HepG2 (cell line): ENCODE results near the gene ATOH8. TPM values are rescaled to one million over a fixed set of nuclear protein-coding genes. Genes with fewer than 3 reads are reported as not detected.

Experiments used
- ATAC-seq: fragments of 200-7000 bp; cut with Tn5 transposase; 3 replicates; pipeline ENCODE4 v1.9.1; 2020; ENCODE audit warnings: mild to moderate bottlenecking, moderate library complexity
- BruUV-seq: library from RNA; stranded (reverse); fragments of 400-500 nt; replicated peaks from 2 replicates; lab custom pipeline; 2021; lab: Mats Ljungman, UMichigan
- CTCF ChIA-PET: fragments of 300-600 bp; formaldehyde crosslinking; extraction: SDS; loops from one replicate; lab custom pipeline; 2021; ENCODE audit warnings: low total read pairs, inconsistent platforms, low intra/inter-chr PET ratio; lab: Yijun Ruan, JAX
- POLR2A ChIA-PET: fragments of 350-600 bp; sonication (Branson Sonifier 250); formaldehyde crosslinking; loops from one replicate; lab custom pipeline; 2020; ENCODE audit warnings: antibody characterized with exemption, inconsistent platforms; lab: Yijun Ruan, JAX
- DNase-seq: peaks from one replicate; pipeline ENCODE4 v3.0.0-alpha.2; 2015; ENCODE audit warnings: low spot score
- FAIRE-seq: peaks from 3 replicates; lab custom pipeline; 2011; peaks lifted over from hg19 to GRCh38; lab: Jason Lieb, UNC
- H2AFZ ChIP-seq: one replicate; pipeline ENCODE4 v1.6.1; 2011; ENCODE audit warnings: low read length, inconsistent platforms
- H3K27ac ChIP-seq: fragments of 300-600 bp; 3 replicates; pipeline ENCODE4 v1.8.0; 2011; ENCODE audit warnings: mixed run types, mild to moderate bottlenecking, mixed read lengths, low read length, inconsistent platforms; ENCODE audit not compliant: insufficient read depth; ENCODE audit errors: extremely low read length
- H3K27me3 ChIP-seq, 2 experiments: fragments of 200-600 bp in 1 of 2; 2 replicates in 1 of 2; 3 replicates in 1 of 2; pipeline versions ENCODE4 v1.6.0 to v1.8.0; 2011; ENCODE audit warnings: low read length in 2 of 2, mild to moderate bottlenecking in 2 of 2, moderate library complexity in 2 of 2, inconsistent platforms in 1 of 2; ENCODE audit not compliant: insufficient read depth in 2 of 2, control insufficient read depth in 1 of 2
- H3K36me3 ChIP-seq, 2 experiments: fragments of 200-600 bp in 1 of 2; replicated peaks in 1 of 2; 2 replicates in 1 of 2; 3 replicates in 1 of 2; pipeline versions ENCODE4 v1.5.1 to v1.8.0; 2011; ENCODE audit warnings: low read length in 2 of 2, inconsistent platforms in 1 of 2; ENCODE audit not compliant: insufficient read depth in 2 of 2, control insufficient read depth in 1 of 2
- H3K4me1 ChIP-seq: 2 replicates; pipeline ENCODE4 v1.5.1; 2012; ENCODE audit warnings: low read length, inconsistent platforms; ENCODE audit not compliant: insufficient read depth
- H3K4me2 ChIP-seq: 2 replicates; pipeline ENCODE4 v1.6.0; 2011; ENCODE audit warnings: low read depth, low read length, inconsistent platforms
- H3K4me3 ChIP-seq, 3 experiments: fragments of 200-600 bp in 1 of 3; sonication (generic), shearing (Covaris generic) in 1 of 3; replicated peaks in 1 of 3; 2 replicates each; pipeline ENCODE4 v1.5.1; 2011 to 2016; ENCODE audit warnings: low read length in 3 of 3, inconsistent platforms in 2 of 3, low read depth in 2 of 3, mild to moderate bottlenecking in 2 of 3, control low read depth in 1 of 3, mixed read lengths in 1 of 3; ENCODE audit not compliant: insufficient read depth in 1 of 3
- H3K79me2 ChIP-seq: one replicate; pipeline ENCODE4 v1.6.1; 2011; ENCODE audit warnings: low read length, inconsistent platforms; ENCODE audit not compliant: insufficient read depth
- H3K9ac ChIP-seq: 2 replicates; pipeline ENCODE4 v1.6.0; 2011; ENCODE audit warnings: mild to moderate bottlenecking, low read depth, low read length, inconsistent platforms; ENCODE audit not compliant: insufficient read depth
- H3K9me3 ChIP-seq: 2 replicates; pipeline ENCODE4 v1.5.1; 2012; ENCODE audit warnings: mild to moderate bottlenecking, low read length
- H4K20me1 ChIP-seq: 2 replicates; pipeline ENCODE4 v1.6.0; 2011; ENCODE audit warnings: inconsistent platforms, mild to moderate bottlenecking, low read length, moderate library complexity; ENCODE audit not compliant: insufficient read depth
- ASH2L ChIP-seq: fragments of 300-600, 200-600 bp; sonication (generic); IDR thresholded peaks from 2 replicates; pipeline ENCODE4 v1.7.0; 2017; ENCODE audit warnings: low read depth, mild to moderate bottlenecking, moderate library complexity, mixed read lengths, low read length; ENCODE audit not compliant: insufficient read length
- ATRX ChIP-seq: sonication (generic); formaldehyde crosslinking; IDR thresholded peaks from 2 replicates; pipeline ENCODE4 v1.4.0; 2020; ENCODE audit warnings: missing genetic modification reagents, borderline replicate concordance
- DNMT3B ChIP-seq: conservative IDR thresholded peaks from 2 replicates; pipeline ENCODE4 v1.6.1; 2016; ENCODE audit warnings: missing biosample characterization, control low read depth
- HIC2 ChIP-seq: sonication (generic); formaldehyde crosslinking; IDR thresholded peaks from 2 replicates; pipeline ENCODE4 v1.9.0; 2022; ENCODE audit warnings: low read depth, missing genetic modification reagents
- LCORL ChIP-seq, 2 experiments: fragments of 450-650 bp in 1 of 2; sonication (generic) in 1 of 2; formaldehyde crosslinking in 1 of 2; IDR thresholded peaks; 2 replicates each; pipeline versions ENCODE4 v1.5.0 to v1.6.1; 2017 to 2020; ENCODE audit warnings: antibody characterized with exemption in 1 of 2, missing genetic modification reagents in 1 of 2
- MXD4 ChIP-seq: IDR thresholded peaks from 2 replicates; pipeline ENCODE4 v1.6.1; 2016; ENCODE audit warnings: mild to moderate bottlenecking, missing biosample characterization, missing genetic modification reagents
- PHB2 ChIP-seq: fragments of 450-650 bp; IDR thresholded peaks from 2 replicates; pipeline ENCODE4 v1.6.1; 2018; ENCODE audit not compliant: partially characterized antibody
- RXRB ChIP-seq: IDR thresholded peaks from 2 replicates; pipeline ENCODE4 v1.6.1; 2016; ENCODE audit warnings: borderline replicate concordance, missing genetic modification reagents, missing compliant biosample characterization
- SOX5 ChIP-seq: IDR thresholded peaks from 2 replicates; pipeline ENCODE4 v1.6.1; 2016; ENCODE audit warnings: borderline replicate concordance
- SOX6 ChIP-seq, 2 experiments: fragments of 450-650 bp in 1 of 2; sonication (generic) in 1 of 2; formaldehyde crosslinking in 1 of 2; IDR thresholded peaks; 2 replicates each; pipeline versions ENCODE4 v1.4.0 to v1.6.1; 2017 to 2020; ENCODE audit warnings: antibody characterized with exemption in 1 of 2, mild to moderate bottlenecking in 1 of 2, missing genetic modification reagents in 1 of 2
- ZBTB8A ChIP-seq: sonication (generic); formaldehyde crosslinking; IDR thresholded peaks from 2 replicates; pipeline ENCODE4 v1.4.0; 2020; ENCODE audit warnings: mild to moderate bottlenecking, low read depth, missing genetic modification reagents, borderline replicate concordance
- ZNF331 ChIP-seq: sonication (generic); formaldehyde crosslinking; IDR thresholded peaks from 2 replicates; pipeline ENCODE4 v1.4.0; 2020; ENCODE audit warnings: missing genetic modification reagents
- ZNF468 ChIP-seq: sonication (generic); formaldehyde crosslinking; IDR thresholded peaks from 2 replicates; pipeline ENCODE4 v1.8.0; 2022; ENCODE audit warnings: mild to moderate bottlenecking, moderate library complexity, missing genetic modification reagents
- ZNF891 ChIP-seq: sonication (generic); formaldehyde crosslinking; IDR thresholded peaks from 2 replicates; pipeline ENCODE4 v1.5.0; 2020; ENCODE audit warnings: mild to moderate bottlenecking, missing genetic modification reagents
- WGBS: methylation state at CpG from one replicate; pipeline ENCODE4 v1.1.6; 2017; ENCODE audit warnings: low lambda C conversion rate; 5-methylcytosine and 5-hydroxymethylcytosine counted together
- in situ Hi-C: cut with HindIII; loops from 2 replicates; pipeline ENCODE4 v1.10.0; 2017; ENCODE audit warnings: low pct_unique_long_range_greater_than_20kb; ENCODE audit not compliant: extremely low pct_ligation_motif_present
- intact Hi-C: fragments of 100-400 bp; cut with micrococcal nuclease; formaldehyde crosslinking; loops from one replicate; pipeline ENCODE4 v1.10.0; 2022; ENCODE audit not compliant: unreplicated experiment
- polyA plus RNA-seq, 8 experiments: library from polyadenylated mRNA; depleted of rRNA in 3 of 8; stranded (reverse) in 7 of 8; unstranded in 1 of 8; fragments of >200 nt; fragmentation: Illumina TruSeq in 4 of 8; extraction: Trizol in 4 of 8; gene quantifications; 2 replicates each; pipeline versions ENCODE4 v1.2.1 to v1.2.3, GENCODE V29; 2011 to 2016; ENCODE audit warnings: low read depth in 4 of 8, missing spikeins in 1 of 8, mixed read lengths in 1 of 8; ENCODE audit not compliant: insufficient read depth in 1 of 8
- total RNA-seq, 5 experiments: library from RNA; depleted of rRNA; stranded (reverse); fragments of >200 nt; fragmentation: Illumina TruSeq; extraction: Trizol; gene quantifications; 2 replicates each; pipeline ENCODE4 v1.2.3, GENCODE V29; 2016; ENCODE audit warnings: low read depth in 1 of 5
- TF ChIP-seq, protein P1 (sequence below): sonication (generic); formaldehyde crosslinking; IDR thresholded peaks from 2 replicates; pipeline ENCODE4 v1.5.0; 2020; ENCODE audit warnings: mild to moderate bottlenecking, missing genetic modification reagents, borderline replicate concordance
- TF ChIP-seq, protein P2 (sequence below): sonication (generic); IDR thresholded peaks from 2 replicates; pipeline ENCODE4 v1.6.1; 2016; ENCODE audit warnings: low read depth, borderline replicate concordance

The ATOH8 gene
- total and polyA plus RNA-seq, 2 of the 13 experiments (the other 11 are each of a cell fraction or from before 2014, with no cell fraction given): 0.13 to 0.61 TPM

DNA sequence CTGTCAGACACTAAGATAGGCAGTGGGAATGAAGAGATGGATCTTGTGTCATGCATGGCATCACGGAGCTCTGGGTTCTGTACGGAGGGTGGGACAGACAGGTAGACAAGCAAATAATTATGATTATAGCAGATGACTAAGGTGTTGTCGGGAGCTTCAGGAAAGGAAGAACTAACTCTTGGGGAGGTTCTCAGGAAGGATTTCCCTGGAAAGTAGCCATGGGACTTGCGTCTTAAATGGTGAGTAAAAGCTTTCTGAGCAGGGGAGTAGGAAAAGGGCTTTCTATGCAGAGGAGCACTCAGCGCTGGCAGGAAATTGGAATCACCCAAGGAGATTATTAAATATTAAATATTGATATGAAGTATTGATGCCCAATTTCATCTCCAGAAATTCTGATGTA lies 35.5 kb downstream of the ATOH8 start (continued):
- TF ChIP-seq, protein P1, sequence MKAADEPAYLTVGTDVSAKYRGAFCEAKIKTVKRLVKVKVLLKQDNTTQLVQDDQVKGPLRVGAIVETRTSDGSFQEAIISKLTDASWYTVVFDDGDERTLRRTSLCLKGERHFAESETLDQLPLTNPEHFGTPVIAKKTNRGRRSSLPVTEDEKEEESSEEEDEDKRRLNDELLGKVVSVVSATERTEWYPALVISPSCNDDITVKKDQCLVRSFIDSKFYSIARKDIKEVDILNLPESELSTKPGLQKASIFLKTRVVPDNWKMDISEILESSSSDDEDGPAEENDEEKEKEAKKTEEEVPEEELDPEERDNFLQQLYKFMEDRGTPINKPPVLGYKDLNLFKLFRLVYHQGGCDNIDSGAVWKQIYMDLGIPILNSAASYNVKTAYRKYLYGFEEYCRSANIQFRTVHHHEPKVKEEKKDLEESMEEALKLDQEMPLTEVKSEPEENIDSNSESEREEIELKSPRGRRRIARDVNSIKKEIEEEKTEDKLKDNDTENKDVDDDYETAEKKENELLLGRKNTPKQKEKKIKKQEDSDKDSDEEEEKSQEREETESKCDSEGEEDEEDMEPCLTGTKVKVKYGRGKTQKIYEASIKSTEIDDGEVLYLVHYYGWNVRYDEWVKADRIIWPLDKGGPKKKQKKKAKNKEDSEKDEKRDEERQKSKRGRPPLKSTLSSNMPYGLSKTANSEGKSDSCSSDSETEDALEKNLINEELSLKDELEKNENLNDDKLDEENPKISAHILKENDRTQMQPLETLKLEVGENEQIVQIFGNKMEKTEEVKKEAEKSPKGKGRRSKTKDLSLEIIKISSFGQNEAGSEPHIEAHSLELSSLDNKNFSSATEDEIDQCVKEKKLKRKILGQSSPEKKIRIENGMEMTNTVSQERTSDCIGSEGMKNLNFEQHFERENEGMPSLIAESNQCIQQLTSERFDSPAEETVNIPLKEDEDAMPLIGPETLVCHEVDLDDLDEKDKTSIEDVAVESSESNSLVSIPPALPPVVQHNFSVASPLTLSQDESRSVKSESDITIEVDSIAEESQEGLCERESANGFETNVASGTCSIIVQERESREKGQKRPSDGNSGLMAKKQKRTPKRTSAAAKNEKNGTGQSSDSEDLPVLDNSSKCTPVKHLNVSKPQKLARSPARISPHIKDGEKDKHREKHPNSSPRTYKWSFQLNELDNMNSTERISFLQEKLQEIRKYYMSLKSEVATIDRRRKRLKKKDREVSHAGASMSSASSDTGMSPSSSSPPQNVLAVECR (CRISPR knock-in tag): no peak
- TF ChIP-seq SOX6 (IDR thresholded peaks at IDR 0.05): no peak
- TF ChIP-seq SOX6 (CRISPR knock-in tag; IDR thresholded peaks at IDR 0.05): no peak
- no peak for TF ChIP-seq ZNF891
- TF ChIP-seq MXD4 (CRISPR knock-in tag): no peak

GRCh38 chr2:85790032-85790431 lies 36.2 kb downstream of the ATOH8 start:
- ChIA-PET POLR2A (no interaction called here), CTCF (no interaction called here)
- no TSS peak for BruUV-seq
- Histone ChIP-seq H4K20me1 (no peaks in the 10 kb centered on the region), H3K4me1 (peaks cover 64% of the 10 kb centered on the region), H3K4me2 (no peak overlapping the region), H3K4me3 (no peak overlapping the region), H3K9ac (no peak overlapping the region), H3K27ac (no peak overlapping the region), H3K9me3 (no peaks in the 10 kb centered on the region), H3K27me3 (no peaks in the 10 kb centered on the region; a peak in 1 of 5 replicates), H2AFZ (no peak overlapping the region), H3K79me2 (no peaks in the 10 kb centered on the region), H3K36me3 (no peaks in the 10 kb centered on the region)
- DNase-seq: no peak
- no peak for FAIRE-seq
- no peak for ATAC-seq
- intact Hi-C loops (no loop called here), in situ Hi-C loops (no loop called here)
- 38% methylated on average over 3 of the region's 4 CpGs for WGBS
- TF ChIP-seq LCORL (IDR thresholded peaks at IDR 0.05) (no peak), LCORL (CRISPR knock-in tag; IDR thresholded peaks at IDR 0.05) (no peak), ZBTB8A (CRISPR knock-in tag) (no peak), DNMT3B (no peak), ATRX (CRISPR knock-in tag) (no peak), ZNF331 (CRISPR knock-in tag) (no peak), PHB2 (no peak), RXRB (no peak), ZNF468 (CRISPR knock-in tag) (no peak), ASH2L (no peak), HIC2 (CRISPR knock-in tag) (no peak), SOX5 (CRISPR knock-in tag) (no peak)
- TF ChIP-seq, protein P2, sequence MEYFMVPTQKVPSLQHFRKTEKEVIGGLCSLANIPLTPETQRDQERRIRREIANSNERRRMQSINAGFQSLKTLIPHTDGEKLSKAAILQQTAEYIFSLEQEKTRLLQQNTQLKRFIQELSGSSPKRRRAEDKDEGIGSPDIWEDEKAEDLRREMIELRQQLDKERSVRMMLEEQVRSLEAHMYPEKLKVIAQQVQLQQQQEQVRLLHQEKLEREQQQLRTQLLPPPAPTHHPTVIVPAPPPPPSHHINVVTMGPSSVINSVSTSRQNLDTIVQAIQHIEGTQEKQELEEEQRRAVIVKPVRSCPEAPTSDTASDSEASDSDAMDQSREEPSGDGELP: no peak
